K562 (cell line): ENCODE measurements around the gene IKBKE. TPM values are rescaled to one million over a fixed set of nuclear protein-coding genes. Genes with fewer than 3 reads are reported as not detected.

Experiments used
- BRD4 ChIP-seq: fragments of 200-600 bp; sonication (generic); IDR thresholded peaks from 2 replicates; pipeline ENCODE4 v1.6.1; 2017; ENCODE audit warnings: inconsistent platforms
- CBX2 ChIP-seq: fragments of 200-600 bp; sonication (generic); IDR thresholded peaks from one replicate; pipeline ENCODE4 v1.6.1; 2012; ENCODE audit warnings: mild to moderate bottlenecking, low read length, inconsistent platforms; ENCODE audit not compliant: insufficient read depth, poor library complexity, severe bottlenecking
- CEBPZ ChIP-seq: fragments of 150-350 bp; IDR thresholded peaks from 2 replicates; pipeline ENCODE4 v1.6.1; 2014; ENCODE audit warnings: low read depth, mild to moderate bottlenecking, low read length, borderline replicate concordance
- CTBP1 ChIP-seq: fragments of 450-650 bp; IDR thresholded peaks from 2 replicates; pipeline ENCODE4 v1.6.1; 2016; ENCODE audit warnings: borderline replicate concordance
- FOXJ2 ChIP-seq: fragments of 200-800 bp; sonication (Bioruptor generic); IDR thresholded peaks from 2 replicates; pipeline ENCODE4 v1.6.1; 2016; ENCODE audit warnings: missing genetic modification characterization, missing compliant biosample characterization
- GMEB1 ChIP-seq: fragments of 250-450 bp; sonication (Bioruptor Pico); IDR thresholded peaks from 2 replicates; pipeline ENCODE4 v1.4.0; 2020; ENCODE audit warnings: mild to moderate bottlenecking
- HBP1 ChIP-seq: fragments of 450-650 bp; formaldehyde crosslinking; IDR thresholded peaks from 2 replicates; pipeline ENCODE4 v1.4.0; 2022; ENCODE audit warnings: missing genetic modification characterization
- MBD2 ChIP-seq: sonication (generic); IDR thresholded peaks from 2 replicates; pipeline ENCODE4 v1.6.1; 2016; ENCODE audit warnings: low read depth, borderline replicate concordance
- MTA3 ChIP-seq: fragments of 450-650 bp; formaldehyde crosslinking; IDR thresholded peaks from 2 replicates; pipeline ENCODE4 v1.6.1; 2017; ENCODE audit warnings: mild to moderate bottlenecking, borderline replicate concordance
- PREB ChIP-seq: sonication (generic); formaldehyde crosslinking; IDR thresholded peaks from 2 replicates; pipeline ENCODE4 v1.8.1; 2023; ENCODE audit warnings: mild to moderate bottlenecking, missing genetic modification reagents
- ZFP30 ChIP-seq: fragments of 250-450 bp; sonication (Bioruptor Pico); IDR thresholded peaks from 2 replicates; pipeline ENCODE4 v1.8.0; 2022; ENCODE audit warnings: moderate library complexity, mild to moderate bottlenecking, inconsistent platforms, borderline replicate concordance
- ZNF175 ChIP-seq: fragments of 200-800 bp; sonication (Bioruptor generic); IDR thresholded peaks from 2 replicates; pipeline ENCODE4 v1.6.1; 2016; ENCODE audit warnings: low read depth, mild to moderate bottlenecking, missing genetic modification characterization, missing compliant biosample characterization
- ZNF561 ChIP-seq: fragments of 450-650 bp; formaldehyde crosslinking; conservative IDR thresholded peaks from 2 replicates; pipeline ENCODE4 v1.4.0; 2020; ENCODE audit warnings: mild to moderate bottlenecking, moderate library complexity
- ZNF592 ChIP-seq: fragments of 450-650 bp; IDR thresholded peaks from 2 replicates; pipeline ENCODE4 v1.6.1; 2017; ENCODE audit warnings: antibody characterized with exemption, mild to moderate bottlenecking
- ZZZ3 ChIP-seq: fragments of 450-650 bp; IDR thresholded peaks from 2 replicates; pipeline ENCODE4 v1.6.1; 2016; ENCODE audit warnings: antibody characterized with exemption, mild to moderate bottlenecking, moderate library complexity
- polyA plus RNA-seq, 8 experiments: library from polyadenylated mRNA; depleted of rRNA in 4 of 8; stranded (reverse) in 5 of 8; unstranded in 3 of 8; fragments of >200 nt; fragmentation: Nextera tagmentation in 2 of 8; fragmentation: Illumina TruSeq in 1 of 8; extraction: Ambion mirVana in 2 of 8; extraction: Trizol in 1 of 8; gene quantifications; 2 replicates each; pipeline versions ENCODE4 v1.2.1 to v1.2.3, GENCODE V29; 2011 to 2014; ENCODE audit warnings: inconsistent platforms in 1 of 8, missing spikeins in 1 of 8
- total RNA-seq, 7 experiments: library from RNA; depleted of rRNA in 6 of 7; stranded (reverse); fragments of >200 nt in 6 of 7; fragmentation: Illumina TruSeq in 2 of 7; extraction: Trizol in 2 of 7; gene quantifications; 2 replicates each; pipeline versions ENCODE4 v1.2.1 to v1.2.3, GENCODE V29; 2011 to 2021; ENCODE audit warnings: low replicate concordance in 1 of 7

The IKBKE gene
- total and polyA plus RNA-seq, 9 of the 15 experiments (the other 6 are each of a cell fraction or from before 2014, with no cell fraction given): 2.3 to 9.0 (median 4.8) TPM

- no peak for TF ChIP-seq ZNF592
- TF ChIP-seq MBD2: no peak
- TF ChIP-seq PREB (CRISPR knock-in tag): no peak
- TF ChIP-seq ZZZ3: no peak
- no peak for TF ChIP-seq ZFP30
- no peak for TF ChIP-seq CBX2
- no peak for TF ChIP-seq FOXJ2 (tag)
- no peak for TF ChIP-seq BRD4
- TF ChIP-seq MTA3: no peak; the same call in 1 of the 2 replicates
- no peak for TF ChIP-seq CEBPZ
- no peak for TF ChIP-seq HBP1 (CRISPR knock-in tag)
- TF ChIP-seq CTBP1: peak; percentile 41; the same call in 1 of the 2 replicates
- no peak for TF ChIP-seq ZNF175 (CRISPR knock-in tag)
- no peak for TF ChIP-seq ZNF561 (CRISPR knock-in tag)
- TF ChIP-seq GMEB1 (CRISPR knock-in tag): no peak
These were observed at the start of gene IKBKE (continued) for GRCh38 chr1:206469933-206470691.
